HK-2 (cell line): Measurements from ENCODE around the gene DNAH8.
"Not testable (repeated sequence)": the region's sequence is repeated elsewhere in the genome, so short reads cannot be mapped to it uniquely, and the experiment has no call there.

Experiments
- DNase-seq: peaks from one replicate; pipeline ENCODE4 v3.0.0-alpha.2; 2018; ENCODE audit not compliant: unreplicated experiment

DNAH8 gene

DNA sequence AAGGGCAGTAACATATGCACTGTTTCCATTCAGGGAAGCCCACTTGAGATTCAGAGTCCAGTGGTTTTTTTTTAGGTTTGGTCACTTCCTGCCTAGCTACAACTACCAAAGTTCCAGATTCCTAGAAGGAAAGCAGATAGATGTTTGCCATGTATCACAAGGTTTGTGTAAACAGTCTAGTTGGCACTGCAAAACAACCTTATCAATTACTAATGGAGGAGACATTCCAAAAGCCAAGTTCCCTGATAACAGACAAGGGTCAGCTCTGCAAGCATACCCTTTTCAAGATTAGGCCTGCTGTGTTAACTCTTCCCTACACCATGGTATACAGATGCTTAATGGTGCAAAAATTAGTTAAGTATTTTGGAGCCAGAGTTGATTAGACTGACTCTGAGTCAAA, 192.2 kb downstream of the DNAH8 start:
- no peak for DNase-seq

DNA sequence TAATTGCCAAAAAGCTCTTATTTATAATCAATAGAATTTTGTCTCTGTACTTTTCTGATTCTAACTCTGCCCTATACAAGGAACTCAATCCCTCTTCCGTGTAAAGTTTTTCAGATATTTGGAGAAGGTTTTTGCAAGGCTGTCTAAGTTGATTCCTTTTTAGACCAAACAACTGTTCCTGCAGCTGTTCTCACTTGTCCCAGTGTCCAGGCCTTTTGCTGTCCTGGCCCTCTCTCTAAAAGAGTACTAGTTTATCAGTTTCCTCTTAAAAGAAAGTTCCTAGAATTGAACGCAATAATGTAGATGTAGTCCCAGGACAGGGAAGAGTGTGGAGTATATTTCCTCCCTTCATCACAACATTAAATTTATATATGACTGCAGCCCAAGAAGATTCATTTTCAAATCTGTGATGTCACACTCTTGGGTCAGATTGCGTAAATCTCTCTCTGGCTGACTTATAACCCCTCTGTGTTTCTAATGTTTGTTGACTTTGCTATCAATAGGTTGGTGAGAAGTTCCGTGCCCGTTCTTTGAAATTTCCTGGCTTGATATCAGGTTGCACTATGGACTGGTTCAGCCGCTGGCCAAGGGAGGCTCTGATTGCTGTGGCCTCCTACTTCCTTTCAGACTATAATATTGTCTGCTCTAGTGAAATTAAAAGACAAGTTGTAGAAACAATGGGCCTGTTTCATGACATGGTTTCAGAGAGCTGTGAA, 194.1 kb downstream of the DNAH8 start:
- no peak for DNase-seq

DNA sequence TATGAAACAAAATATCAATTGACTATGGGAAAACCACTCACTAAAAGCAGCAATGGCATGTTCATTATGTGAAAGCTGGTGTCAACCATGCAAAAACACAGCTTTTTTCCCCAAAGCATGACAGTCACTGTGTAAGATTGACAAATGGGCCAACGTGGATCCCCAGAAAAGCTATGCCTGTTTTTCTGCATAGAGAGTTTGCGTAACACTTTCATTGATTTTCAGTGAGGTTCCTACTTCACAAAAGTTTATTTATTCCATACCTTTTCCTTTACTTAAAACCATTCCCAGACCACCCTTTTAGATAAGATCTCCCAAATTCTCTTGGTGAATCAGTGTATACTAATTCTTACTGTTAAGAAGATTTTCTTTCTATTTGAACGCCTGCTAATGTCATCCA, 195.1 kb downstream of the DNAH8 start:
- no peak for DNase-seq

DNA sequence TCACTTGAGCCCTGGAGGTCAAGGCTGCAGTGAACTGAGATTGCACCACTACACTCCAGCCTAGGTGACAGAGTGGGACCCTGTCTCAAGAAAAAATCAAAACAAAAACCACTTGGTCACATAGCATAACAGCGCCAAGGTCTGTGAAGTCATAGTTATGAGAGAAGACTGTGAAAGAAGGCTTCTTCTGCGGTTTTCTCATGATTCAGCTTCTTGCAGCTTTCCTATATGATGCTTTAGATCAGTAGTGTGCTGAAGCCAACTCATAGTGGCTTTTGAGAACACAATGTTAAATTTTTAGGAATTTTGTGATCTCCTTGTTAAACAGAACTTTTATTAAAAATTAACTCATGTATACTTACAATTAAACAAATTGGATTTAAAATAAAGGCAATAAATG, 197.3 kb downstream of the DNAH8 start:
- no peak for DNase-seq

DNA sequence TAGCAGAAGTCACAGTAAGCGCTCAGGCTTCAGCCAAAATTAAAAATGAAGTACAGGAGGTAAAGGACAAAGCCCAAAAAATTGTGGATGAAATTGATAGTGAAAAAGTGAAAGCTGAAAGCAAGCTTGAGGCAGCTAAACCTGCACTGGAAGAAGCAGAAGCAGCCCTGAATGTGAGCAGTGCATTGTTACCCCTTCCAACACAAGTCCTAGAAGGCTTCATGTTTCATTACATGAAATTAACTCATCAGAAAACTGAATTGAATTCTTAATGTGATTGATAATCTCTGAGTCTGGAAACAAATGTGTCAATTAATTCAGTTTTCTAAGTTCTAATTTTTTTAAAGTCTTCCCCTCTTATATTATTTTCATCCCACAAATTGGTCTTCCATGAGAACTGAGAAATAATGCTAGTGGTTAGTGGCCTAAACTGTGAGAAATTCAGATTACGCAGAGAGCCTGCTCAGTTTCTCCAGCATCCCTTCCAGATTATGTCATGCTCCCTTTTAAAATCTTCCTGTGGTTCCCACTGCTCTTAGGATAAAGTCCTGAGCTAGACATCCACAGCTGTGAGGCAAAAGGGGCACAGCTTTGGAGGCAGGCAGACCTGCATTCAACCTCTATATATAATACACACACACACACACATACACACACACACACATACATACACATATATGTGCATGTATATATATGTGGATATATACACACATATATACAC, 200.3 kb downstream of the DNAH8 start:
- DNase-seq = no peak

DNA sequence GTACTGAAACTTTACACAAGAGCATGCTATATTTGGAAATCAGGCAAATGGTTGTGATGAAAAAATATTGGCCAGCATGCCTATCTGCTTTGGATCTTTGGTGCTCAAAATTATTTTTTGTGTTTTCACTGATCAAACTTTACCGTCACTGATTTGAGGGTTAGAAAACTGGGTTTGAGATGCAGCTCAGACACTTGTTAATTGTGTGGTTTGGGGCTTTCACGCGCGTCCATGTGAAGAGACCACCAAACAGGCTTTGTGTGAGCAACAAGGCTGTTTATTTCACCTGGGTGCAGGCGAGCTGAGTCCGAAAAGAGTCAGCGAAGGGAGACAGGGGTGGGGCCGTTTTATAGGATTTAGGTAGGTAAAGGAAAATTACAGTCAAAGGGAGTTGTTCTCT, 206.4 kb downstream of the DNAH8 start:
- DNase-seq = not testable (repeated sequence)

DNA sequence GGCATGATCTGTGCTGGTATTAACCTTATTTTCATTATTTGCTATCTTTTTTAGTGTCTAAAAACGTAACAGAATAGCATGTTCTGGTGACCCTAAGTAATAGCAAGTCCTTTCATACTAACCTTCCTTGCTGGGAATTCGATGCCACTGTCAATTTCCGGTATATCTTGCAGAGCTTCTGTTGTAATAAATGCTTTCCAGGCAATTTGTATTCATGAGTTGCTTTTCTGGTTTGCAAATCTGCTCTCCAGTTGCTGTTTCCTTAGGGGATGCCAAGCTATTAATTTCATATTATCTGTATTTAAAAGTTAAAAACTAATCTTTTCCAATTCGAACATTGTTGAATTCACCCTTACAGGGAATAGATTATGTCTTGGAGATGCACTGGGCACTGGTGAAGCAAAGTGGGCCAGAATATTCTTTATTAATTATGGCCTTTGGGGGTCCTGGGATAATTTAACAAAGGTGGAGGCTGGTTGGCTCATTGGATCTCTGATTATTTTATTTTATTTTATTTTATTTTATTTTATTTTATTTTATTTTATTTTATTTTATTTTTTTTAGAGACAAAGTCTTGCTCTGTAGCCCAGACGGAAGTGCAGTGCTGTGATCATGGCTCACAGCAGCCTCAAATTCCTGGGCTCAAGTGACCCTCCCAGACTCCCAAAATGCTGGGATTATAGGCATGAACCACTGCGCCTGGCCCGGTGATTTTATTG, 209.8 kb downstream of the DNAH8 start:
- no peak for DNase-seq

DNA sequence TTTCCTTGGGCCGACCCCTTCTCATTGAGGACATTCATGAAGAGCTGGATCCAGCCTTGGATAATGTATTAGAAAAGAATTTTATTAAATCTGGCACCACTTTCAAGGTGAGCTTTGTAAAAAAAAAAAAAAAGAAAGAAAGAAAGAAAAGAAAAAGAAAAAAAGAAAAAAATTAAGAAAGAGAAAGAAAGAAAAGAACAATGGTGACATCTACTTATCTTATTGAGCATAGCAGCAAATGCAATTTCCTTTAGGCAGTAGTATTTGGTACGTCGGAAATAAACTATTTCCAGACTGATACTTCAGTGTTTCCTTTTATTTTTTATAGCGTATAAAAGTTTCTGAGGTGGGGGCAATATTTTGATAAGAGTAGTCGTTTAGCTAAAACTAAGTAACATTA, 214.4 kb downstream of the DNAH8 start:
- no peak for DNase-seq

DNA sequence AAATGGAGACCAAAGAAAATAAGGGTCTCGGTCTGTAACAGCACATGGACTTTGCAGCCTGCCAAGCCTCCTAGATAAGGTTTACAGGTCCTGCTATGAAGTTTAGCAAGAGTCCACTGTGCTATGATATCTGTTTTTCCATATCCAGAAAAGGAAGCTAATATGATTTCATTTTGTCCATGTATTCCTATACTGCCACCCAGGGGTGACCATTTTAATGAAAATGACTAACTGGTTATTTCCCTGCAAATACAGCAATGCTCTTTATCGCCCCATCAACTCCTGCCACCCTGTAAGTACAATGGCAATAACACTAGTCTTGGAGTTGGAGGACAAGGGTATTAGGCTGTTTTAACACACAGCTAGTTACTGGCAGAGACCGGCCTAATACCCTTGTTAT, 218.3 kb downstream of the DNAH8 start:
- DNase-seq = no peak

DNA sequence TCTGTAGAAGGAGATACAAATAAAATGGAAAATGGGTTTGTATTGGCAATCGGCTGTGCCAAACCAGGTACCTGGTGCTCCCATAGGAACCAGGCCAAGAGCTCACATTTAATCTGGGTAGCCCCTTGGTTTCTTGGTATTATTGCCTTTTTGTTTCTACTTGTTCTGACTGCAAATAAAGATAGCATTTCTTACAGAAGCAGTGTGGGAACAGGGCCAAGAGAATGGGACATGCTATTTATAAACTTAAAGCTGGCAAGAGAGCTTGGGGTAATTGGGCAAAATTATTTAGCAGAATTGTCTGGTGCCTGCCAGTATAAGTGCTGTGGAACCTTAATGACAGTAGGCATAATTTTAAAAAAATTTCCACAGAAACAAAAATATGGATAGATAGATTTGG, 219.9 kb downstream of the DNAH8 start:
- DNase-seq = no peak

DNA sequence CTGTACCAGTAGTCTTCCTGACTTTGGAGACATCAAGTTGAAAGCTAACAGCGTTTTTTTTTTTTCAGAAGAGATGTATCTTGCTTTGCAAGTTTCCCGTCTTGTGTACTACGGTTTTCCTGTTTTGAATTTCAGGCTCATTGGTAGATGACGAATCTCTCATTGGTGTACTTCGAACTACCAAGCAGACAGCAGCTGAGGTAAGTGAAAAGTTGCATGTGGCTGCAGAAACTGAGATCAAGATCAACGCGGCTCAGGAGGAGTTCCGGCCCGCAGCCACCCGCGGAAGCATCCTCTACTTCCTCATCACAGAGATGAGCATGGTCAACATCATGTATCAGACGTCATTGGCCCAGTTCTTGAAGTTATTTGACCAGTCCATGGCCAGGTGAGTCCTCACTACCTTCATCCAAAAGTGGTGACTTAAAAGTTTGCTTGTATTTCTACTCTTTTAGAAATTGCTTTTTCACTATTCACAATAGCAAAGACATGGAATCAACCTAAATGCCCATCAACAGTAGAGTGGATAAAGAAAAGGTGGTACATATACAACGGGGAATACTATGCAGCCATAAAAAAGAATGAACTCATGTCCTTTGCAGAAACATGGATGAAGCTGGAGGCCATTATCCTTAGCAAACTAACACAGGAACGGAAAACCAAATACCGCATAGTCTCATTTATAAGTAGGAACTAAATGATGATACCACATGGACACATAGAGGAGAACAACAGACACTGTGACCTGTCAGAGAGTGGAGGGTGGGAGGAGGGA, 222.9 kb downstream of the DNAH8 start:
- no peak for DNase-seq

DNA sequence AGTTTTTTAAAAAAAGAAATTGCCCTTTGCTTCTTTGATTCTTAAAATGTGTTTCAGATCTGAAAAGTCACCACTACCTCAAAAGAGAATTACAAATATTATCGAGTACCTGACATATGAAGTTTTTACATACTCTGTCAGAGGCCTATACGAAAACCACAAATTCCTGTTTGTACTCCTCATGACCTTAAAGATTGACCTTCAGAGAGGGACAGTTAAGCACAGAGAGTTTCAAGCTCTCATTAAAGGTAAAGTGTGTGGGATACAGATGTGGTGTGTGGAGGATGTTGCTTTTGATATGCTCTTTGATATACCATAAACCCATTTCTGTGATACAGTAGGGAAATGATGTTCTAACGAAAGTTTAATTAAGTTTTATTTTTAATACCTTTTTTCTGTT, 223.6 kb downstream of the DNAH8 start:
- no peak for DNase-seq

DNA sequence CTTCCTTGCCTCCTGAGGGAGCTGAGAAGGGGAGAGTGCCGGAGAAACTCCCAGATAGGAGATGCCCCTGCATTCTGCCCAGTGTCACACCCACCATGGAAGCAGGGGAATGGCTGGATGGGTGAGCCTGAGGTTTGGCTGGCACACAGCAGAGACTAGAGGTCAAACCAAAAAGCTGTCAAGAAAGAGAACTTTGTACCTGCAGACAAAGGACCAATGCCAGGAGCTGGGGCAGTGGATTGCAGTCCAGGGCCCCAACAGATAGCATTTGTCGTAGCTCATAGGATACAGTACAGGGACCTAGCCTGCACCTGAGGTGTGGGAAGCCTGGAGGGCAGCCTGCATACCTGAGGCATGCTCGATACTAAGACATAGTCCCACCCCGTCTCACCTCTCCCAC, 227.3 kb downstream of the DNAH8 start:
- no peak for DNase-seq

DNA sequence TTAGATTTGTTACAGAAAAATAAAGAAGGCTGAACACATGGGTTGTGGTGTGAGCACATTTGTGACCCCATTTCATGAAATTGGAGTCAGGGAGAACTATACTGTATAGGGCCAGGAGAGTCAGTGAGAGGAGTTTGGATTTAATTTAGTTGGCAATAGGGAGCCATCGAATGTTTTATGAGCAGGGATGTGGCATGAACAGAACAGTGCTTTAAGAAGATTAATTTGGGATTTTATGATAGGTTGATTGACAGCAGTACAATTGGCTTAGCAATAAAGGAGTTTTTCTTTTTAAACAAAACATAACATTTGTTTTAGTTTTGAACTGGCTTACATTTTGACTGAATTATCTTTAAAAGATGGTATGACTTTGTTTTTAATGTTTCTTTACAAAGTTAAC, 227.9 kb downstream of the DNAH8 start:
- no peak for DNase-seq

DNA sequence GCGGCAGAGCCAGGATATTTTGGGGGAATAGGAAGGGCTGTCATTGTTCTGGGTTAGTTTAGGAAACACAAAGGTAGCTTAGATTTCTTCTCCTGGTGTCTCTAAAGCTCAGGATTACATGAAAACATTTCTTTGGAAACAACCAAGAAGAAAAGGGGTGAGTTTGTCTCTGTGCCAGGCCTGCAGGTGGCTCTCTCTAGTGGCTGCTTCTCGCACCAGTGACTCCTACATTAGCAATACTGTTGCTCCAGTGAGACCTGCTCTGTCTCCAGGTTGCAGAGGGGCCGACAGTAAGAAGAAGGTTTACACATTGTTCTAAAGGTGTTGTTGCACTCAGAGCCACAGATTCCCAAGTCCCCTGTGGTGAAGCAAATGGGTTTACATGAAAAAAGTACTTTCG, 228.9 kb downstream of the DNAH8 start:
- no peak for DNase-seq

DNA sequence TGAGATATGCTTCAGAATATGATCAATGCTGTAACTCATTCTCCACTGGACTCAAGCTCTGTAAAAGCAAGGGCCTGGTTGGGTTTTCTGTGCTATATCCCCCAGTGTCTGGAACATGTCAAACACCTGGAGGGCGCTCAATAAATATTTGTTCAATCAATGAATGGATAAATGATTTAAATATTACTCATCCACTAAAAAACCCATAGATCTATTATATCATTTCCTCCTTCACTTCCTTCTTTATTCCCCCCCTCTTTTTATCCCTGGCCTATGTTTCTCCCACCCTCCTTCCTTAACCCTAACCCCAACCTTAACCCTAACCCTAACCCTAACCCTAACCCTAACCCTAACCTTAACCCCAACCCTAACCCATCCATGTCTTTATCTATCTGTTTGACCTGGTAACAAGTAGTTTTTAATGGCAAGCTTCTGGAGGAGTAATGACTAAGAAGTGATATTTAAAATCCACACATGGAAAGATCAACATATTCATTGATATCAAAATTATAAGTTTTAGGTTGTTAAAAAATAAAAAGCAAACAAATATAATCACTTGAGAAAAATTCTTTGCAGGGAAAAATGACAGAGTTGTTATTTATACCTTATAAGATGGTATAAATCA, 229.7 kb downstream of the DNAH8 start:
- no peak for DNase-seq

DNA sequence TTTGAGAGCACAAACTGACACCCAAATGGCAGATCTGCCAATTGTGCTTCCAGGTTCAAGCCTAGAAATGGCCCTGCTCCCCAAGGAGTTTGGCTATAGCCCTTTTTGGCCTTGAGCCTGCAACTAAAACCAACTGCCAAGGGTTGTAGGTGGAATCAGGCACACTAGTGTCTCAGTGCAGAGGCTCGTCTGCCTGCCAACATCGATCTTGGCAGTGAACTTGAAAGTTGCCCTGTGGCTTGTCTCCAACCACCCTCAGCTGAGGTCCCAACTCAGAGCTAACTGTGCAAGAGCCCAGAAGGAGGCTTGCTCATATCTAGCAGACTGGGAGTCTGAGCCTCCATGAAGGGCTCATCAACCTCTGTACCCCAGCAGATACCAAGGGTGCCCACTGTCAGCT, 240.8 kb downstream of the DNAH8 start:
- no peak for DNase-seq

DNA sequence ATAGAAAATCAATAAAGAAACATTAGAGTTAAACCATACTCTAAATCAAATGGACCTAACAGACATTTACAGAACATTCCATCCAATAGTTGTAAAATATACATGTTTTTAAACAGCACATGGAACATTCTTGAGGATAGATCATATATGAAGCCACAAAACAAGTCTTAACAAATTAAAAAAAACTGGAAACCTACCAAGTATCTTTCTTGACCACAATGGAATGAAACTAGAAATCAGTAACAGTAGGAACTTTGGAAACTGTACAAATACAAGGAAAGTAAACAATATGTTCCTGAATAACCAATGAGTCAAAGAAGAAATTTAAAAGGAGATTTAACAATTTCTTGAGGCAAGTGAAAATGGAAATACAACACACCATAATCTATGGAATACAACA, 242.3 kb downstream of the DNAH8 start:
- no peak for DNase-seq

DNA sequence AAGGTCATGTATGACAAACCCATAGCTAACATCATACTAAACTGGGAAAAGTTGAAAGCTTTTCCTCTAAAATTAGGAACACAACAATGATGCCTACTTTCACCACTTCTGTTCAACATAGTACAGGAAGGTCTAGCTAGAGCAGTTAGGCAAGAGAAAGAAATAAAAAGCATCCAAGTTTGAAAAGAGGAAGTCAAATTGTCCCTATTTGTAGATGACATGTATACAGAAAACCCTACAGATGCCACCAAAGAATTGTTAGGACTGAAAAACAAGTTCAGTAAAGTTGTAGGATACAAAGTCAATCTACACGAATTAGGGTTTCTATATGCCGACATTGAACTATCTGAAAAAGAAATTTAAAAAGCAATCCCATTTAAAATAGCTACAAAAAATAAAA, 244.0 kb downstream of the DNAH8 start:
- DNase-seq = no peak

DNA sequence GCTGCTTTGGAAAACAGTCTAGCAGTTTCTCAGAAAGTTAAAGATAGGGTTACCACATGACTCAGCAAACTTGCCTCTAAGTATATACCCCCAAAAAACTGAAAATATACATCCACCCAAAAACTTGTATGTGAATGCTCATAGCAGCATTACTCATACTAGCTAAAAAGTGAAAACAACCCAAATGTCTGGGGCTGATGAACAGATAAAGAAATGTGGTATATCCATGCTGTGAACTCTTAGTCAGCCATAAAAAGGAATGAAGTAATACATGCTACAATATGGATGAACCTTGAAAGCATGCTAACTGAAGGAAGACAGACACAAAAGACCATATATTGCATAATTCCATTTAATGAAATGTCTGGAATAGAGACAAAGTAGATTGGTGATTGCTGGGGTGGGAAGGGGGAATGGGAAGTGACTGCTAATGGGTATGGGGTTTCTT, 253.6 kb downstream of the DNAH8 start:
- DNase-seq = no peak

DNA sequence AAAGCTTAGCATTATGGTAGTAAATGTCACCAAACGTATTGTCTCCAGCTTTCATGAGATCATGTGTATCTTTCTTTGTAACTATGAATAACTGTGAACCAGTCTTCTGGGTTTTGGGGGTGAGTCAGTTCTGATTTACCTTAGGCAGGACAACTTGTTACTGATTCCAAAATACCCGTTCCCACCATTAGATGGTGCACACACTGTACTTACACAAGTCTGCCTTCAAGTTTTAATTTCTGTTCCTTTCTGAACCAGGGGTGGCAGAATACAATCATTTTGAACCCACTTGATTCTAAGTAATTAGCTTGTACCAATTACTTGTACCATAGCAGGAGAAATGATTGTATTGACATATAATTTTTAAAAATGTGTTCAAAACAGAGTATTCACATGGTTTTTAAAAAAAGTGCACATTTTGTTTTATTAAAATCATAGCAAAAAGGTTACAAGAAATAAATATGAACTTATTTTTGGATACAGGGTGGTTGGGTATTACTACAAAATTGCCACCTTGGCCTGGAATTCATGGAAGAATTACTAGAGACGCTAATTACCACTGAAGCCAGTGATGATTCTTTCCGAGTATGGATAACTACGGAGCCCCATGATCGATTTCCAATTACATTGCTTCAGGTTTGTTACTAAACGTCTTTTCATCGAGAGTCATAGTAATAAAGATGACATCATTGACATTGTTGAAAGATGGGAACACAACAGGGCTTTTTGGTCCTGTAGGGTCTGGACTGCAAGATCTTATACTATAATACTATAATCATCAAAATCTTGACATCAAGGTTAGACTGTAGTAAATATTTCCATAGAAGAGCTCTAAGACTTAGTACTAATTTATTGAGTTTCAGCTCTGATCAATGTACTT, 258.3 kb downstream of the DNAH8 start:
- no peak for DNase-seq
